Inflammatory macrophage treated with lipopolysaccharide for 1 hour (primary cell): ENCODE data around the gene GGT6.
A peak's percentile ranks its signal among the peaks of the same experiment; 100 is the strongest.

Experiments used
- DNase-seq, 2 donors: peaks; one replicate each; pipeline ENCODE4 v3.0.0-alpha.2; 2020 to 2022

The GGT6 gene

GRCh38 chr17:4572131-4572530 lies 11.8 kb upstream of the GGT6 start:
- DNase-seq = no peak

- no peak for DNase-seq
Observed at GRCh38 chr17:4569591-4569990, 9.2 kb upstream of the GGT6 start.

GRCh38 chr17:4566785-4567184 lies 6.4 kb upstream of the GGT6 start:
- DNase-seq = peak; percentile 25 to 73

GRCh38 chr17:4565209-4566141 lies 5.1 kb upstream of the GGT6 start:
- DNase-seq = peak; percentile 75 to 82

DNA sequence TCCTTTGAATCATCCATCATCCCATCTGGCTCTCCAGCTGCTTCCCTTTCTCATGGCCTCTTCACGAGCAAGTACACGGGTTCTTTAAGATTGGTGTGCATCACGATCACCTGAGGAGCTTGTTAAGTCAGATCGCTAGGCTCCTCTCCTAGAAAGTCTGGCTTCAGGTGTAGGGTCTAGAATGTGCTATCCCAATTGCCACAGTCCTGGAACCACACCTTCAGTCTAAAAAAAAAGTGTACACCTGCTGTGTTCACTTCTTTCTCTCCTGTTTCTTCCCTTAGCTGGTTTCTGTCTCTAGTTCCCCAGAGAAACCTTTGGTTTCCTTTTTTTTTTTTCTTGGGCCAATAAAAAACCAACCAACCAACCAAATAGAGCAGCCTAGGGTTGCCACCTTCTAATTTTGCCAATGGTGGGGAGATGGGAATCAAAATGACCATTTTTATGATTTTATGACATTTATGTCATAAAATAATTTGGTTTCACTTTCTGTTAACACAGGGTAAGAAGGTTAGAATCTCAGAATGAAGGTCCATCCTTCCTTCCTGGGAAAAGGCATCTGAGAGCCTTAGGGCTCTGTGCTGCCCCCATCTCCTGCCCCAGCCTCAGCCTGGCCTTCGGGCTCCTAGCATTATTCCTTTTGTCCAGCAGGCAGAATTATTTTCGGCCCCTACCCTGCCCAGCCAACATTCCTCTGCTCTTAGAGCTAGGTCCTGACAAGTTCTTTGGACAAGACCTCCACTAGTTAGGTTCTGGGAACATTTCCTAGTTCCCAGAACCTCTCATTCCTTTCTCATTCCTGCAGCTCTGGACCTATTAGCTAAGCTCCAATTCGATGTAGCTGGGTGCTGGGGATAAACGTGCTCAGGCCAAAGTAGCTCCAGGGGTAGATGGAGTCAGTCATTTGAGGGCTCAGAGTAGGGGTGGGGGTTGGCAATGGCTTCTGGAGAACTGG lies 1.9 kb upstream of the GGT6 start:
- DNase-seq = no peak

- DNase-seq = no peak
Observed at GRCh38 chr17:4560837-4561256, 470 bp upstream of the GGT6 start.

GRCh38 chr17:4559966-4560365 lies 411 bp downstream of the GGT6 start:
- DNase-seq = no peak

- DNase-seq = no peak
Observed at GRCh38 chr17:4559139-4559791, 1.1 kb downstream of the GGT6 start.

GRCh38 chr17:4558347-4558971 lies 1.9 kb downstream of the GGT6 start:
- no peak for DNase-seq

DNA sequence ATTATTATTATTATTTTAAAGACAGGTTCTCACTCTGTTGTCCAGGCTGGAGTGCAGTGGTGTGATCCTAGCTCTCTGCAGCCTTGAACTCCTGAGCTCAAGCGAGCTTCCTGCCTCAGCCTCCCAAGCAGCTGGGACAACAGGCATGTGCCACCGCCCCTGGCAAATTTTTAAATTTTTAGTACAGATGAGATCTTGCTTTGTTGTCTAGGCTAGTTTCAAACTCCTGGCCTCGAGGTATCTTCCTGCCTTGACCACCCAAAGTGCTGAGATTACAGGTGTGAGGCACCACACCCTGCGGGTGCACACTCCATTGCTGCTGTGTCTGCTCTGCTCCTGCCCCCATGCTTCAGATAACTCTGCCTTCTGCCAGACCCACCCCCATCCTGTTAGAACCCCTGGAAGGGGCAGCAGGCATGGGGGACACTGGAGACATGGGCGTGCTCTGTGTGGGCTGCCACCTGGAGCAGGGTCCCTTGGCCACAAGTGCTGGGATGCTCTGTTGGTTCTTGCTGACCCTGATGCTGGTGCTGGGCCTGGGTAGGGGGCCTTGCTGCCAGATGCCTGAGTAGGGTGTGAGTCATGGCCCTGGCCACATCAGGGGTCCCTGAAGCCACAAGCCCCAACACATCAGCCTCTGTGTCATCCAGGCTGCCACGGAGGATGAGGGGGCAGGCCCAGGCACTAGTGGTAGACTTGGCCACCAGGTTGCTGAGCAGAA lies 2.6 kb downstream of the GGT6 start:
- DNase-seq = no peak

DNA sequence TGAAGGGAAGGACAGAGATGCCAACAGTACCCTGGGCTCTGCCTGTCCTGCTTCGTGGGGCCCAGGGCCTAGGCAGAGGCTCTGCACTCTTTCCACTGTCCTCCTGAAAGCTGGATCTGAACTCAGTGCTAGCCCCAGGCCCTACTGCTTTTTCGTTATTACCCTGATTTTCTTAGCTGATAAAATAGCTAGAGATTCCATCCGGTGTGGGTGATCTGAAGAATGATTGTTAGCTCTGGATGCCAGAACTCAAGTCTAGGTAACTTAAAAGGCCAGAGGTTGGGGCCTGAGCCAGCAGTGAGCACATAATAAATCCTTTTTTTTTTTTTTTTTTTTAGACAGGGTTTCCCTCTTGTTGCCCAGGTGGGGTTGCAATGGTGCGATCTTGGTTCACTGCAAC lies 3.4 kb downstream of the GGT6 start:
- no peak for DNase-seq

GRCh38 chr17:4555873-4556759 lies 4.3 kb downstream of the GGT6 start:
- DNase-seq = no peak

- peak; percentile 96 to 99 for DNase-seq
Observed at GRCh38 chr17:4554997-4555799, 5.2 kb downstream of the GGT6 start, which contains the start of gene MYBBP1A. MYBBP1A (minus strand) TSS chr17:4555384; CDS start chr17:4555324, 60 bp downstream.

GRCh38 chr17:4554441-4554996 lies 5.9 kb downstream of the GGT6 start:
- no peak for DNase-seq

GRCh38 chr17:4553669-4554068 lies 6.7 kb downstream of the GGT6 start:
- no peak for DNase-seq

DNA sequence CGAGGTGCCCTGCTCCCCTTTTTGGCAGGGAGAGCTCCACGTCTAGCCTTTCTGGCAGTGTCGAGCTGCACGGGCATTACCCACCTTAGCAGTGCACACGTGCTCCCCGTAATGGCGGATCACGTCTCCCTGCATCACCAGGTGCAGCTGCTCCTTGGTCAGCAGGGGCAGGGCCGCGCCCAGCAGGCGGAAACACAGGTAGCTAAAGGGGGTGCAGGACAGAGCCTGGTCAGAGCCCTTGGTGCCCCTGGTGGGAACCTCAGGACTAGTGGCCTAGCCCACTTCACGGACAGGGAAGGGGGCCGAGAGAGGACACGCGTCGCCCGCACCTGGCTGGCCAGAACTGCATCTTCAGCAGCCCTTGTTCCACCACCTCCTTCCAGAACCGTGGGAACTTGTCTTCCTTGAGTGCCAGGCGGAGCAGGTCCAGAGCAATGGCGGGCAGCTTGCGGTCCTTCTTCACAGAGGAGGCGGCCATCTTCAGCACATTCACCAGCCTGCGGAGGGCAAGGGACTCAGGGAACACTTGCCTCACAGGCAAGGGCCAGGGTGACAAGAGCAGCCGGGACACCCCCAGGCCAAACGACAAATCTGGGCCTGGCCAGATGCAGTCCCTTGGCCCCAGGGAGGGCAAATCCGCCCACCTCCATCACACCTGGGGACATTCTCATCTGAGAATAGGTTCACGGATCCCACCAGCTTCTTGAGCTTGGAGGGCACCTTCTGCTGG lies 8.4 kb downstream of the GGT6 start:
- DNase-seq = no peak

DNA sequence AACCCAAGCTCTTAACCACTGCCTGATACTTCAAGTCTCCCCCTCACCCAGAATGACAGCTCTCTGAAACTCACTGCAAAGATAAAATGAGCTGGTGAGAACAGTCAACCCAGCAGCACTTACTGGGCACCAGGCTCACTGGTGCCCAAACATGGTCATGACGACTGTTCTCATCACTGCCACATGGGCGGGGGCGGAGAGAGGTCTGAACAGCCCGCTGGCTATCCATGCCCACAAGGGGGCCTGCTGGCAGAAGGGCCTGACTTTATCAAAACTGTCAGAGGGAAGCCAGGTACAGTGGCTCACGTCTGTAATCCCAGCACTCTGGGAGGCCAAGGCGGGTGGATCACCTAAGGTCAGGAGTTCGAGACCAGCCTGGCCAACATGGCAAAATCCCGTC lies 9.2 kb downstream of the GGT6 start:
- DNase-seq = no peak

- no peak for DNase-seq
Observed at GRCh38 chr17:4550534-4551039, 9.8 kb downstream of the GGT6 start.
